SK-N-SH treated with all-trans-retinoic acid at 6 μM for 48 hours (cell line): ENCODE measurements around the gene ASTN2.

Experiments
- ESRRG ChIP-seq: fragments of 250-450 bp; sonication (Bioruptor Pico); IDR thresholded peaks from 2 replicates; pipeline ENCODE4 v1.6.1; 2021; ENCODE audit warnings: mild to moderate bottlenecking
- ZFP30 ChIP-seq: fragments of 450-650 bp; formaldehyde crosslinking; IDR thresholded peaks from 2 replicates; pipeline ENCODE4 v1.5.0; 2022; ENCODE audit warnings: mild to moderate bottlenecking, moderate library complexity

DNA sequence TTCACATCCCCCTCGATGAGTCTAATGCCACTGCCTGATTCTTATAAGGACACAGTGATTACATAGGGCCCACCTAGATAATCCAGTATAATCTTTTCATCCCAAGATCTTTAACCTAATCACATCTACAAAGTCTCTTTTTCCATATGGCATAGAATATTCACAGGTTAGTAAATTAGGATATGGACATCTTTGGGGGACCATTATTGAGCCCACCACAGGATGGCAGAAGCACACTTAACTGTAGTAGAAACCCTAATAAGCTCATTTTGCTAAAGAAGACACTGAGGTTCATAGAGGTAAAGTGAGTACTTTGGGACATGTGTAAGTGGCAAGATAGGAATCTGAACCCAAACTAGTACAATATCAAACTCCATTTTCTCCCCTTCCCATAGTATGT, 38.9 kb downstream of the ASTN2 start:
- no peak for TF ChIP-seq ESRRG (CRISPR knock-in tag)
- no peak for TF ChIP-seq ZFP30 (CRISPR knock-in tag)
